HG02571 (cell line): ENCODE data around the gene RASSF7.

Source experiments
- ATAC-seq: cut with Tn5 transposase; IDR thresholded peaks from one replicate; pipeline ENCODE4 v1.9.1; 2021; ENCODE audit warnings: mild to moderate bottlenecking, moderate library complexity; ENCODE audit not compliant: unreplicated experiment

RASSF7 gene

DNA sequence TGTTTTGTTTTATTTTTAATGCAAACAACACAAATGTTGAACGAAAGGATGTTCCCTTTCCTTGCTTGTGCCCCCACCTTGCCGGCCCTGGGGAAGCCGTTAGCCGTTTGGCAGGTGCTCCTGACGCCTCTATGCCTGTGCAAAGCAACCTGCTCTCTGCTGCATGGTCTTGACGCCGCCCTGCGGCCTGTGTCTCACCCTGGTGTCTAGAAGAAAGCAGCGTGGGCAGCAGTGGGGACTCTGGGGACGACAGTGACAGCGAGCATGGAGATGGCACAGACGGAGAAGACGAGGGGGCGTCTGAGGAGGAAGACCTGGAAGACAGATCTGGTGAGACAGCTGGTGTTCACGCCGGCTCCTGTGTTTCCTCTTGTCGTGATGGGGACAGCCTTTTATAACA is 21.0 kb downstream of the RASSF7 start:
- no peak for ATAC-seq

DNA sequence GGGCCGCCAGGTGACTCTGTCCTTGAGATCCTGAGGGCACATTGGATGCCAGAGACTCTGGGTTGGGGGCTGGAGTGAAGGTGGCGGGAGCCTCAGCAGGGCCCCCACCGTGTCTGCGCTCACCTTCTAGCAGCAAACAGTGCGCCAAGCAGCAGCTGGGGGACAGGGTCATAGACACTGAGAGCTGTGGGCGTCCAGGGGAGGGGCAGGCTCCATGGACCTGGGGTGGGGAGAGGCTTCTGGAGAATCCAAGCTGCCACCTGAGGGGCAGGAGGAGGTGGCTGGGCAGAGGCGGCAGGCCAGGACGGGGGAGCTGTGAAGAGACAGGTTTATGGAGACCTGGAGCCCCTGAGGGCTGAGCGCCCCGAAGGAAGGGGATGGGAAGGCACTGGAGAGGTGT is 23.5 kb downstream of the RASSF7 start:
- ATAC-seq = no peak

DNA sequence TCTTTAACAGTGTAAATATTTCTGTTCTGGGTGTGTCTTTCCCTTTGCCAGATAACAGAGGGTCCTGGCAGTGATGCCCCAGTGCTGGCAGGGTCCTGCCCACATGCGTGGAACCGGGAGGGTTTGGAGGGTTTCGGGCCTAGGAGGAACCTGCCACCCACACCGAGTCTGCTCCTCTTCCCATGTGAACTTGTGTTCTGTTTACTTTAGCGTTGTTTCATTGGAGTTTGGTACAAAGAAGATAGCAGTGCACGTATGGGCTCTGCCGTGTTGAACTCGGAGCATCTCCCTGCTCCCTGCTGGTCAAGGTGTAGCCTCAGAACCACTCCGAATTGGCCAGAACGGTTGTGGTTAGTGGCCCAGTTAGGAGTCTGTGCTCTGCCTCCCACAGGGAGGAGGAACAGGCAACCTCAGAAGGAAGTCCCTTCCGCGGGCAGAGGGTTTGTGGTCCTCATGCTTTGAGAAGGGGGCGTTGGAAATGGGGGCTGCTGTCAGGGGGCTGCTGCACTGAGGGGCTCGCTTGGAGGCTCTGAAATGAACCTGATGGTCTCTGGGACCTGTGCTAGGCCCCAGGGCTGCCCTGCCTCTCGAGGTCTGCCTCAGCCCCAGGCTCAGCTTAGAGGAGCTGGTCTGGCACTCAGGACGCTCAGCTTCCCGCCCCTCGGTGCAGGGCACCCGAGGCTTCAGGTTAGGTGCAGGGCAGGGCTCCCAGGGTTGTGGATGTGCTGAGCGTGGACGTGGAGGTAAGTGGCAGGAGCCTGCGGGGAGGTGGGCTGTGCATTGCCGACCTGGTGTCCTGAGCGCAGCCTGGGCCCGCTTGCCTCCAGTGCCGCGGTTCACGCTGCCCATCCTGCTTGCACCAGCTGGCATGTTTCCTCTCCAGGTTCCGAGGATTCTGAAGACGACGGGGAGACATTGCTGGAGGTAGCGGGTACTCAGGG is 25.9 kb downstream of the RASSF7 start:
- ATAC-seq = no peak

DNA sequence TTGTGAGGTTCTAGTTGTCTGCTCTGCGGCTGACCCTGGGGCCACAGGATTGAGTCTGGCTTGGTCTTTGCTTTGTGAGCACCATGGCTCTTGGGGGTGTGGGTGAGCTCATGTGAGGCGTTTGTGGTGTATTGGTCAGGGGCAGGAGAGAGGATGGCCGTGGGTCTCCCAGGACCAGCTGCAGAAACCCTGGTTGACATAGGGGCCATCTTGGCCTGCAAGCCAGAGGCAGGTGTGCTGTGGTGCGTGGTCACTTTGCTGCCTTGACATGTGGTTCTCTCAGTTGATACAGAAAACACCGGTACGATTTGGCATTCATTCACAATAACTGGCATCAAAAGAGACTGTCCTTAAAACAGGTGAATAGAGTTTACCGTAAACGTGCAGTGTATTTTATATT is 26.8 kb downstream of the RASSF7 start:
- ATAC-seq = no peak

DNA sequence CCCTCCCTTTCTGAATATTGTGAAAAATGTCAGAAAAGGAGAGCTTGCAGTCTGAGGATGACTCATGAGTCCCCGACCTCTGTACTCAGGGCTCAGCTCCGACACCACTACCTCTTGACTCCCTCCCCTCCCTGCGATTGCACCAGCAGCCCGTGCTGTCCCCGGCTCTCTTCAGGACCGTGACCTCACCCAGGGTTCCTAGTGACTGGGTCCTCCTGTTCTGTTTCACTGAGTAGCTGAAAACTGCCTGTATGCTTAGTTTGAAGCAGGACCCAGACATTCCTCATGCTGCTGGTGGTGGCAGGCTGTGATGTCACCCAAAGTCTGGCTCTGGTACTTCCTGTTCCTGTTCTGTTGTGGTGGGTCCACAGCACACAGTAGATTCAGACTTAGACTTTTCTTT is 27.2 kb downstream of the RASSF7 start:
- no peak for ATAC-seq

DNA sequence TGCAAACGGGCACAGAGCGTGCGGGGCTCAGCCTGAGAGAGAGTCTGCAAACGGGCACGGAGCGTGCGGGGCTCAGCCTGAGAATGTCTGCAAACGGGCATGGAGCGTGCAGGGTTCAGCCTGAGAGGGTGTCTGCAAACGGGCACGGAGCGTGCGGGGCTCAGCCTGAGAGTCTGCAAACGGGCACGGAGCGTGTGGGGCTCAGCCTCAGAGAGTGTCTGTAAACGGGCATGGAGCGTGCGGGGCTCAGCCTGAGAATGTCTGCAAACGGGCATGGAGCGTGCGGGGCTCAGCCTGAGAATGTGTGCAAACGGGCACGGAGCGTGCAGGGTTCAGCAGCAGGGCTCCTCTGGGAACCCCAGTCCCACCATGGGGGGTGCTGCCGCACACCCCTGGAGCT is 29.0 kb downstream of the RASSF7 start:
- no peak for ATAC-seq

DNA sequence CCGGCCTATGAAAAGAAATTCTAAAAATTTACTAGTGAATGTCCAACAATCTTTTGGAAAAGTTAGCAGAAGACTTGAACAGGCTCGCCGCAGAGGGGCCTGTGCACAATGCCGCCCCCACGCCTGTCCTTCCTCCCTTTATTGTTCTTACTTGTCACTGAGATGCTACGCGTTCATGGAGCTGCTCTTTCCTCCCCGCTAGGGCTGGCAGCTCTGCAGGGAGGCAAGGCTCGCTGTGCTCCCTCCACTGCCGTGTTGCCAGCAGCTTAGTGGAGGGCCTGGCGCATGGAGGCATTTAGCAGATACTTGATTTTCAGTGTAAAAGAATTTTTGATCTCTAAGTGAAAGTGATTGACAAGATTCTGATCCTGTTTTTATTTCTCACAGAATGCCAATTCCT is 30.2 kb downstream of the RASSF7 start:
- ATAC-seq = no peak

DNA sequence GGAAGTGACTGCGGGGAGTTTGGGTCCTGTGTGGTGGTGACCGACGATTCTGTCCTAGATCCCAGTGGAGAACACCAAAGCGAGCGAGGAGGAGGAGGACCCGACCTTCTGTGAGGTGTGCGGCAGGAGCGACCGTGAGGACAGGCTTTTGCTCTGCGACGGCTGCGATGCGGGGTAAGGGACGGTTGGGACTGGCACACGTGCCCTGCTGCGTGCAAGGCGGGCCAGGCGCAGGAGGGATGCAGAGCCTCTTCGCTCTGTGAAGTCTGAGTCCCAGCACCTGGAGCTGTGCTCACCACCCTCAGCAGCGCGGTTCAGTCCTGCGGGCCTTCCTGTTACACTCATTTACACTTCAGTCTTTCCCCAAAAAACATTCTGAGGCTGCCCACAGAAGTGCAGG is 31.7 kb downstream of the RASSF7 start:
- ATAC-seq = no peak

DNA sequence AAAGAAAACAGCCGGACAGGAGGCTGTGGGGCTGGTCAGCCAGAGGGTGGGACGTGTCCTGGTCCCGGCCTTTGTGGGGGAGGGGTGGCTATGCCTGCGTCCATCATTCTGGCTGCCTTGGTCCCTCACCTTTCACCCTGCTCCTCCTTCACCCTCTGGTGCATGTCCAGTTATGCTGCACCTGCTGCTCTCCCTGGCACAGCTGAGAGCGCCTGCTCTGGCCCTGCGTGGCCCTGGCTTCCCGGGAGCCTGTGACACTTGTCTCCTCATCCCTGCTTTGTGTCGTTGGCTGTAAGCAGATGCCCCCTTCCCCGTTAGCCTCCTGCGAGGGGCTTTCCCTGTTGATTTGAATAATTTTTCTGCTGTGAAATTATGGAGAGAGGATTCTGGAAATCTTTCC is 32.1 kb downstream of the RASSF7 start:
- no peak for ATAC-seq

DNA sequence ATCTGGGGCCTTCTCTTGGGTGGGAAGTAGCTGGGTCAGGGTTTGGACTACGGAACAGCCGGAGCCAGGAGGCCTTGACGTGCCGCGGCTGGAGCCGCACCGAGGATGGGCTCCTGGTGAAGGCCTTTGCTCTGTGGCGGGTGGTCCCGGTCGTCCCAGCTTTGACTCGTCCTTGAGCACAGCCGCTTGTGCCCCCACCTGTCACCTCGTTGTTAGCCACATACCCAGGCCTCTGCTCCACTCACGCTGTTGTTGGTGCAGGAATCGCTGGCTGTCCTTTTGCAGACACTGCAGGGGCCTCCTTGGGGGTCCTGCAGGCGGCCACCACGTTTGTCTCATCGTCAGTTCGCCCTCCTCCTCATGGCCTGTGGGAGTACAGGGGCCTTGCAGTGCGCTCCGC is 32.6 kb downstream of the RASSF7 start:
- ATAC-seq = no peak

DNA sequence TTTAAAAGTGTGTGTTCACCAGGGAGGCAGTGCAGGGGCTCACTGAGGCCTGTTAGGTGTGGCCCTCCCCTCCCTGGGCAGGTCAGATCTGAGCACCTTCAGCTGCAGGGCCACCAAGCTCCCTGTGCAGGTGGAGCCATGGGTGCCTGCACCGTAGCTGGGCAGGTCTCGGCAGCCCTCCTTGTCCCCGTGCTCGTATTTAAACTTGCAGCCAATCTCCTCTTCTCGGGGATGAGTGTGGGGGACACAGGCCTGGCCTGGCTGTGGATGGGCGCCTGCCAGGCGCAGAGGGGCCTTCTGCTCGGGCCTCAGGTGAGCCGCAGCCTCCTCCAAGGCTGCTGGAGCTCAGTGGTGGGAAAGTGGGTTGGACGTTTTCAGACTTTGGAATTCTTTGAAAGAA is 34.6 kb downstream of the RASSF7 start:
- no peak for ATAC-seq

DNA sequence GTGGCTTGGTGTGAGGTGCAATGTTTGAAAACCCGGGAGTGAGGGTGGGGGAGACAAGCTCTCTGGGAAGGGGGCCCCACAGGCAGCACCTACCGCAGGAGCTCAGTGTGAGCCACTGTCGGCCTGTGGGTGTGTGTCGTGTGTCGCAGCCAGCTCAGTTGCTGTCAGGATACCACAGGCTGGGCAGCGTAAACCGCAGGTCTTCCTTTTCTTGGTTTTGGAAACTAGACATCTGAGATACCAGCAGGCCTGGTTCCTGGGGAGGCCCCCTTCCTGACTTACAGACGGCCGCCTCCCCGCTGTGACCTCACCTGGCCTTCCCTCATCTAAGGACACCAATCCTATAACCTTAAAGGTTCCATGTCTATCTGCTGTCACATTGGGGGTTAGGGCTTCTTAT is 35.6 kb downstream of the RASSF7 start:
- no peak for ATAC-seq

DNA sequence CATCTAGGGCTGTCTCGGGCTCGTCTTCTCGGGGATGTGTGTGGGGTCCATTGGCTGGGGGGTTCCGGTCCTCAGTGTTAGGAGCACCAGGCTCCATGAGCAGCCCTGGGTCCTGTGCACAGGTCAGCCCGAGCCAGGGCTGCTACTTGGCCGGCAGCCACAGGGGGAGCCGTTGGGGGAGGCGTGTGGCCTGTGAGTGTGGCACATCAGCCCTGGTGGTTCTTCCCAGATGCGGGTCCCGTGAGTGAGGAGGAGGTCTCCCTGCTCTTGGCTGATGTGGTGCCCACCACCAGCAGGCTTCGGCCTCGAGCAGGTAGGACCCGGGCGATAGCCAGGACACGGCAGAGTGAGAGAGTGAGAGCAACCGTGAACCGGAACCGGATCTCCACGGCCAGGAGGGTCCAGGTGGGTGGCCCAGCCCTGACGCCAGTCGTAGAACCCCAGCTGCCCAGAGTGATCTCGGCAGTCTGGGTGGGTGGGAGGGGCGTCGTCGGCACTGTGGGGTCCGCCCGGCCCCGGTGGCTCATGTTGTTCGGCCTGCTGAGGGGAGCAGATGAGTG is 36.5 kb downstream of the RASSF7 start:
- ATAC-seq = no peak

DNA sequence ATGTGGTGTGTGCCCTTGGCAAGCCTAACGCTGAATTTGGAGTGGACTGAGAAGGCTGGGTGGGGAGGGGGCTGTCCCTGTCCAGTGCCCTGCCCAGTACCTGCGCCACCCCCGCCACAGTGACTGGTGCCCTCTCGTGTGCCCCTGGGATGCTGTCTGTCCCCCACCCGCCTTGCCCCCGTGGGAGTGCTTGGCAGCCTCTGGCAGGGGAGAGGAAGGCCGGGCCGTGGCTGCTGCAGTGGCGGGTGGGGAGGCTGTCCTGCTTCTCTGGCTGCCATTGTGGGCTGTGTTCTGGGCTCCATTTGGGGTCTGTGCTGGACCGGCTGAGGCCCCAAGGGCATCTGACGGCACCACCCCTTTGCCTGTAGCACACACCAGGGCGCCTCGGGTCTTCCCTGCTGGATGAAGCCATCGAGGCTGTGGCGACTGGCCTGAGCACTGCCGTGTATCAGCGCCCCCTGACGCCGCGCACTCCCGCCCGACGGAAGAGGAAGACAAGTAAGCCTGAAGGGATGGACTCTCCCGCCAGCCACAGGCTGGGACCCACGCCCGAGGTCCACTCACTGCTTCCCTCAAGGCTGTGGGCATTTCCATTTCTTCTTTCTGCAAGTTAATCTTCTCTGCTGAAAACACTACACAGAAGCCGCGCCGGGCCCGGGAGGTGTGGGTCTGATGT is 37.4 kb downstream of the RASSF7 start:
- ATAC-seq = no peak

DNA sequence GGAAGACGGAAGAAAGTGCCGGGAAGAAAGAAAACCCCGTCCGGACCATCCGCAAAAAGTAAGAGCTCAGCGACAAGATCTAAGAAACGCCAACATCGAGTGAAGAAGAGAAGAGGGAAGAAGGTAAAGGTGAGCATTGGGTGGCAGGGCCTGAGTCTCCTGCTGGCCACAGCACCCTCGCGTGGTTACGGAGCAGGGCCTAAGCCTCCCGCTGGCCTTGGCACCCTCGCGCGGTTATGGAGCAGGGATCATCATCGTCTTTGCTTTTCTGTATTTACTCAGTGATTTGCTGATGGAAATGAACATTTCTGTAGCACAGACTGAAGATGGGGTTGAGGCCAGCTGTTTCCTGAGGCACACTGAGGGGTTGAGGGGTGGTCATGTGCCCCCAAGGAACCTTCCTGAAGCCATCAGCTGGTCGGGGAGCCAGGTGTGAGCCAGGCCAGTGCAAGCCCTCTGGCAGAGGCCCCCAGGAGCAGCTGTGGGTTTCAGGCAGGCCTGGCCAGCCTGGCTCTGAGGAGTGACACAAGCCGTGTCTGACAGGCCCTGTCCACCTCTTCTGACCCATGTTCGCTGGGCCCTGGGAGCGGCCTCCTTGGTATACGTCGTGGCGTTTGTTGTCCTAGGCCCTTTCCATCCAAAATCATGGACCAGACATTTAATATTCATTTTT is 40.9 kb downstream of the RASSF7 start:
- ATAC-seq = no peak

DNA sequence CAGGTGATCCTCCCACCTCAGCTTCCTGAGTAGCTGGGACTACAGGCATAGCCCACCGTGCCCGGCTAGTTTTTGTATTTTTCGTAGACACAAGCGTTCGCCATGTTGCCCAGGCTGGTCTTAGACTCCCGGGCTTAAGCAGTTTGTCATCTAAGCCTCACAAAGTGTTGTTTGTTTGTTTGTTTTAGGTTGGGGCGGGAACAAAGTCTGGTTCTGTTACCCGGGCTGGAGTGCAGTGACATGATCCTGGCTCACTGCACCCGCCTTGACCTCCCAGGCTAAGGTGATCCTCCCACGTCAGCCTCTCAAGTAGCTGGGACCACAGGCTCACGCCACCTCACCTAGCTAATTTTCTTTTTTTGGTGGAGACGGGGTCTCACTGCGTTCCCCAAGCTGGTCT is 42.4 kb downstream of the RASSF7 start:
- ATAC-seq = no peak

DNA sequence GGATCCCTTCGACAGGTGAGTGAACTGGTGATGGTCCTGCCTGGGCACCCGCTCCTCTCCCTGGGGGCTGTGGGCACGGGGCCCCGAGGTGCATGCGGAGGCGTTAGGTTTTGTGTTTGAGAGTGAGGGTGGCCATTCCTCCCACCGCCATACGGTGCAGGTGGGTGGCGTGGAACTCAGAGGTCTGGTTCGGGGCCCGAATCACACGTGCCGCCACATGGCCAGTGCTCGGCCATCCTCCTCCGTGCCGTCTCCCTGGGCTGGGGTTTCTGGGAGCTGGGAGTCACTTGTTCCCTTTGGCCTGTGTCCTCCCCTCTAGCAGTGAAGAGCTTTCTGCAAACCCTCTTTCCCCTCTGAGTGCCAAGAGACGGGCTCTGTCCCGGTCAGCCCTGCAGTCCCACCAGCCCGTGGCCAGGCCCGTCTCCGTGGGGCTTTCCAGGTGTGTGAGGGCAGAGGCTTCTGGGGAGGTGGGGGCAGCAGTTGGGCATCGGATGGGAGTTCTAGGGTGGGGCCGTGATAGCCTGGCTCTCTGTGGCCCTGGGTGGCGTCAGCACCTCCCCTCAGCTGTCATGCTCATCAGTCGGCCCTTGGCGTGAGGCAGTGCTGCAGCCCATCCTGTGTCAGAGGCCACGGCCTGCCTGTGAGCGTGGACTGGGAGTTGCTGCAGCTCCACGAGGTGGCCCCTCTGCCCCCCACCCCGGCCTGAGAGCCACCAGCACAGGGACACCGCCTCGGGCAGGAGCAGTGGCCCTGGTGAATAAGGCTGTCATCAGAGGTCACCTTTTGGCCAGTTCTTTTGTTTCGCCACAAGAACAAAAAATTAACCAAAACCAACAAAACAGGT is 44.7 kb downstream of the RASSF7 start:
- ATAC-seq = no peak

DNA sequence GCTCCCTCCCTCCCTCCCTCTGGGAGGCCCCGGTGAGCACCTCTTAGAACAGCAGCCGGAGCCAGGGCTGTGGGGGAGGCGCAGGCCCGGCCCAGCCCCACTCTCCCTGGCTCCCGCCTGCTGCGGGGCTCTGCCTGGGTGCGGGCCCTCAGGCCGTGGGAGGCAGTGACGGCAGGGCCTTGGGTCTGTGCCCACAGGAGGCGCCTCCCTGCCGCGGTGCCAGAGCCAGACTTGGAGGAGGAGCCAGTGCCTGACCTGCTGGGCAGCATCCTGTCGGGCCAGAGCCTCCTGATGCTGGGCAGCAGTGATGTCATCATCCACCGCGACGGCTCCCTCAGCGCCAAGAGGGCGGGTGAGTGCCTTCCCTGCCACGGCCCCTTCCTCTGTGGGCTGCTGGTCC is 45.5 kb downstream of the RASSF7 start:
- ATAC-seq = no peak

DNA sequence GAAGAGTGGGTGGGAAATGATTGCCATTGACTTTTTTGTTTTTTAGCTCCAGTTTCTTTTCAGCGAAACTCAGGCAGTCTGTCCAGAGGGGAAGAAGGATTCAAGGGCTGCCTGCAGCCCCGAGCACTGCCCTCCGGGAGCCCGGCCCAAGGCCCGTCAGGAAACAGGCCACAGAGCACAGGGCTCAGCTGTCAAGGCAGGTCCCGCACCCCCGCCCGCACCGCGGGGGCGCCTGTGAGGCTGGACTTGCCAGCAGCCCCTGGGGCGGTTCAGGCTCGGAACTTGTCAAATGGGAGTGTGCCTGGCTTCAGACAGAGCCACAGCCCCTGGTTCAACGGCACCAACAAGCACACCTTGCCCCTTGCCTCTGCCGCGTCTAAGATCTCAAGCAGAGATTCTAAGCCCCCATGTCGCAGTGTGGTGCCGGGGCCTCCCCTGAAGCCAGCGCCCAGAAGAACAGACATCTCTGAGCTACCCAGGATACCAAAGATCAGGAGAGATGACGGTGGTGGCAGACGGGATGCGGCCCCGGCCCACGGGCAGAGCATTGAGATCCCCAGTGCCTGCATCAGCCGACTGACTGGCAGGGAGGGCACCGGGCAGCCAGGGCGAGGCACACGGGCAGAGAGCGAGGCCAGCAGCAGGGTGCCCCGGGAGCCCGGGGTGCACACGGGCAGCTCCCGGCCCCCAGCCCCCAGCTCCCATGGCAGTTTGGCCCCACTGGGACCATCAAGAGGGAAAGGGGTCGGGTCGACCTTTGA is 46.4 kb downstream of the RASSF7 start:
- ATAC-seq = no peak
